GM19238 (cell line): ENCODE data around the gene ADCY2.

Experiments
- DNase-seq: peaks from one replicate; pipeline ENCODE4 v3.0.0; 2011; ENCODE audit warnings: low spot score; ENCODE audit not compliant: insufficient read length

ADCY2 gene

GRCh38 chr5:7589800-7590199 lies 193.9 kb downstream of the ADCY2 start:
- no peak for DNase-seq

GRCh38 chr5:7592910-7593309 lies 197.0 kb downstream of the ADCY2 start:
- DNase-seq = no peak

- DNase-seq = no peak
These were observed 201.2 kb downstream of the ADCY2 start for GRCh38 chr5:7597059-7597642.

- no peak for DNase-seq
These were observed 211.0 kb downstream of the ADCY2 start for GRCh38 chr5:7606840-7607465.

GRCh38 chr5:7608772-7609171 lies 212.8 kb downstream of the ADCY2 start:
- no peak for DNase-seq

- no peak for DNase-seq
These were observed 213.8 kb downstream of the ADCY2 start for GRCh38 chr5:7609726-7610125.

GRCh38 chr5:7610531-7611177 lies 214.7 kb downstream of the ADCY2 start:
- no peak for DNase-seq

- no peak for DNase-seq
These were observed 215.6 kb downstream of the ADCY2 start for GRCh38 chr5:7611518-7611917.

GRCh38 chr5:7615566-7616061 lies 219.7 kb downstream of the ADCY2 start:
- no peak for DNase-seq

- DNase-seq = no peak
These were observed 221.0 kb downstream of the ADCY2 start for GRCh38 chr5:7616897-7617296.

GRCh38 chr5:7622498-7622897 lies 226.6 kb downstream of the ADCY2 start:
- DNase-seq = no peak

- no peak for DNase-seq
These were observed 229.8 kb downstream of the ADCY2 start for GRCh38 chr5:7625740-7626139.

- DNase-seq = no peak
These were observed 232.3 kb downstream of the ADCY2 start for GRCh38 chr5:7628248-7628647.

- DNase-seq = no peak
These were observed 232.9 kb downstream of the ADCY2 start for GRCh38 chr5:7628820-7629219.

- no peak for DNase-seq
These were observed 233.6 kb downstream of the ADCY2 start for GRCh38 chr5:7629561-7629960.

- DNase-seq = no peak
These were observed 238.9 kb downstream of the ADCY2 start for GRCh38 chr5:7634837-7635236.

GRCh38 chr5:7638456-7638855 lies 242.5 kb downstream of the ADCY2 start:
- no peak for DNase-seq

GRCh38 chr5:7642029-7642428 lies 246.1 kb downstream of the ADCY2 start:
- DNase-seq = no peak

GRCh38 chr5:7644723-7645122 lies 248.8 kb downstream of the ADCY2 start:
- DNase-seq = no peak

- no peak for DNase-seq
These were observed 254.8 kb downstream of the ADCY2 start for GRCh38 chr5:7650755-7651154.

- no peak for DNase-seq
These were observed 257.1 kb downstream of the ADCY2 start for GRCh38 chr5:7653046-7653445.

GRCh38 chr5:7657153-7657552 lies 261.2 kb downstream of the ADCY2 start:
- no peak for DNase-seq

GRCh38 chr5:7659420-7659819 lies 263.5 kb downstream of the ADCY2 start:
- no peak for DNase-seq
